ENCODE results near the gene CHMP6.

The CHMP6 gene

DNA sequence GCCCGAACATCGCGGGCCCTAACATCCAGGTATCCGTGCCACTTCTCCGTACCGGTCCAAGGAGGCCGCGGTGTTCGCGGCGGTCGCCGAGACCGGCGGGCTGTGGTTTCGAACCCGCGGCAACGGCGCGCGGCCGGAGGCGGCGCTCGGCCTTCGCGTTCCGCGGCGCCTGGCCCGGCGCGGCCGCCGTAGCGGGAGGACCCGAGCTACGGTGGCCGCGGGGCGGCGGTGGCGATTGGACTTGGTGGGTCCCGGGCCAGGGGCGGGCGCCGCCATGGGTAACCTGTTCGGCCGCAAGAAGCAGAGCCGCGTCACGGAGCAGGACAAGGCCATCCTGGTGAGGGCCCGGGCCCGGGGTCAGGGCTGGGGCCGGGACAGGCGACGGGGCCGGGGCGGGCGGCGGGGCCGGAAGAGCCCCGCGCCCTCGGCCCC, at the start of gene CHMP6:
TSS of gene CHMP6 (plus strand) at position 197 of the 432 bp plus-strand sequence. CDS start at position 275, 78 bp downstream.
- Mint-ChIP-seq H3K9me3 (no peaks in the 10 kb centered on the region), H3K36me3 (peaks cover 19% of the 10 kb centered on the region), H3K27me3 (peaks cover 43% of the 10 kb centered on the region), H3K4me1 (peaks cover 34% of the 10 kb centered on the region), H3K27ac (peak within 1 kb of the TSS; percentile 85), H3K4me3 (peak within 1 kb of the TSS; percentile 74)
- CTCF ChIA-PET = interaction anchor here (1.6 kb wide), 1 partner anchor 26 kb away, joined by 3 read pairs; no protein-coding TSS in a partner anchor
- DNase-seq = peak; percentile 79

GRCh38 chr17:80942423-80943345, 49.0 kb upstream of the CHMP6 start:
- Mint-ChIP-seq H3K4me1 (peaks cover 36% of the 10 kb centered on the region), H3K36me3 (peaks cover 43% of the 10 kb centered on the region), H3K4me3 (no peak overlapping the region), H3K9me3 (peaks cover 5% of the 10 kb centered on the region), H3K27me3 (peaks cover 2% of the 10 kb centered on the region), H3K27ac (no peak overlapping the region)
- CTCF ChIA-PET = no interaction called here
- DNase-seq = no peak

GRCh38 chr17:80943346-80944145, 48.1 kb upstream of the CHMP6 start:
- DNase-seq = no peak
- peaks cover 27% of the 10 kb centered on the region for H3K4me1 Mint-ChIP-seq
- H3K9me3 Mint-ChIP-seq = peaks cover 5% of the 10 kb centered on the region
- H3K27ac Mint-ChIP-seq = no peak overlapping the region
- H3K27me3 Mint-ChIP-seq = no peaks in the 10 kb centered on the region
- peaks cover 43% of the 10 kb centered on the region for H3K36me3 Mint-ChIP-seq
- CTCF ChIA-PET = no interaction called here
- H3K4me3 Mint-ChIP-seq = no peak overlapping the region

DNA sequence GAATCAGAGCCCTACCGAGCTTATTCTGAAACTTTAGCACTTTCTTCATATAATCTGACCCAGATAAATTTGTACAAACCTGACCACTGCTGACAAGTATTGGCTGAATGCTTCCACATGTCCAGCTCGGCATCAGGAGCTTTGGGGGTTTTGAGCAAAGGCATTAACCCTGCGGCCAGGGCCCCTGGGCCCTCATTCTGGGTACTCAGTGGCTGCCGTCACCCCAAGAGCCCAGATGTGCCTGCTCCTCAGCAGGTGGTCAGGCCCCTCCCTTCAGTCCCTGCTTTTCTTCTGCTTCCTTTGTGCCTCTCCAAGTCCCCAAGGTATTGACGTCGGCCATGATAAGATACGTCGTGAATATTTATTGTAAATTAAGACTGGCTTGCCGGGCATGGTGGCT, 47.3 kb upstream of the CHMP6 start:
- Mint-ChIP-seq H3K36me3 (peaks cover 40% of the 10 kb centered on the region), H3K9me3 (peaks cover 5% of the 10 kb centered on the region), H3K27ac (peak overlapping the region; percentile 19), H3K27me3 (no peaks in the 10 kb centered on the region), H3K4me3 (no peak overlapping the region), H3K4me1 (peaks cover 19% of the 10 kb centered on the region)
- CTCF ChIA-PET = no interaction called here
- DNase-seq = no peak

DNA sequence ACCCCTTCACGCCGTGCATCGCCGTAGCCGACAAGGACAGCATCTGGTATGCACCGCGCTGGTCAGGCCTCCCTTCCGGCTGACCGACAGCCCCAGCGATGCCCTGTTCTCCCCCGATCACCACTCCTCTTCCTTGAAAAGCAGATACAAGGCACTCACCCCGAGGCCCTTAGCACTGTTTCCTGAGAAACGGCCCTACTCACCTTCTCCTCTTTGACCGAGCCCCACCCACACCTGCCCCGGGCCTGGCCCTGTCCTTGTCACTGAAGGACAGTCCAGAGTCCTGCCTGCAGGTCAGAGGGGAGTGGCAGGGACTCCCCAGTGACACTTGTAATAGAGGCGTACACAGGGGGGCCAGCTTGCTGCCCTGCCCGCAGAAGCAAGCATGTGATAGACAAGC, 45.9 kb upstream of the CHMP6 start:
- peaks cover 43% of the 10 kb centered on the region for H3K36me3 Mint-ChIP-seq
- DNase-seq = no peak
- peaks cover 5% of the 10 kb centered on the region for H3K9me3 Mint-ChIP-seq
- H3K27ac Mint-ChIP-seq = peak overlapping the region; percentile 33
- no peaks in the 10 kb centered on the region for H3K27me3 Mint-ChIP-seq
- H3K4me1 Mint-ChIP-seq = peaks cover 13% of the 10 kb centered on the region
- no peak overlapping the region for H3K4me3 Mint-ChIP-seq
- CTCF ChIA-PET = no interaction called here

- no peak overlapping the region for H3K27ac Mint-ChIP-seq
- CTCF ChIA-PET = no interaction called here
- H3K4me1 Mint-ChIP-seq = peaks cover 14% of the 10 kb centered on the region
- no peak for DNase-seq
- no peak overlapping the region for H3K4me3 Mint-ChIP-seq
- peaks cover 40% of the 10 kb centered on the region for H3K36me3 Mint-ChIP-seq
- H3K27me3 Mint-ChIP-seq = no peaks in the 10 kb centered on the region
- H3K9me3 Mint-ChIP-seq = peaks cover 5% of the 10 kb centered on the region
Measured at GRCh38 chr17:80946449-80946848, 45.2 kb upstream of the CHMP6 start.

GRCh38 chr17:80947200-80947940, 44.3 kb upstream of the CHMP6 start:
- H3K27me3 Mint-ChIP-seq = no peaks in the 10 kb centered on the region
- H3K27ac Mint-ChIP-seq = no peak overlapping the region
- DNase-seq = no peak
- H3K36me3 Mint-ChIP-seq = peaks cover 36% of the 10 kb centered on the region
- H3K4me1 Mint-ChIP-seq = peaks cover 20% of the 10 kb centered on the region
- H3K4me3 Mint-ChIP-seq = no peak overlapping the region
- CTCF ChIA-PET = no interaction called here
- peaks cover 5% of the 10 kb centered on the region for H3K9me3 Mint-ChIP-seq

DNA sequence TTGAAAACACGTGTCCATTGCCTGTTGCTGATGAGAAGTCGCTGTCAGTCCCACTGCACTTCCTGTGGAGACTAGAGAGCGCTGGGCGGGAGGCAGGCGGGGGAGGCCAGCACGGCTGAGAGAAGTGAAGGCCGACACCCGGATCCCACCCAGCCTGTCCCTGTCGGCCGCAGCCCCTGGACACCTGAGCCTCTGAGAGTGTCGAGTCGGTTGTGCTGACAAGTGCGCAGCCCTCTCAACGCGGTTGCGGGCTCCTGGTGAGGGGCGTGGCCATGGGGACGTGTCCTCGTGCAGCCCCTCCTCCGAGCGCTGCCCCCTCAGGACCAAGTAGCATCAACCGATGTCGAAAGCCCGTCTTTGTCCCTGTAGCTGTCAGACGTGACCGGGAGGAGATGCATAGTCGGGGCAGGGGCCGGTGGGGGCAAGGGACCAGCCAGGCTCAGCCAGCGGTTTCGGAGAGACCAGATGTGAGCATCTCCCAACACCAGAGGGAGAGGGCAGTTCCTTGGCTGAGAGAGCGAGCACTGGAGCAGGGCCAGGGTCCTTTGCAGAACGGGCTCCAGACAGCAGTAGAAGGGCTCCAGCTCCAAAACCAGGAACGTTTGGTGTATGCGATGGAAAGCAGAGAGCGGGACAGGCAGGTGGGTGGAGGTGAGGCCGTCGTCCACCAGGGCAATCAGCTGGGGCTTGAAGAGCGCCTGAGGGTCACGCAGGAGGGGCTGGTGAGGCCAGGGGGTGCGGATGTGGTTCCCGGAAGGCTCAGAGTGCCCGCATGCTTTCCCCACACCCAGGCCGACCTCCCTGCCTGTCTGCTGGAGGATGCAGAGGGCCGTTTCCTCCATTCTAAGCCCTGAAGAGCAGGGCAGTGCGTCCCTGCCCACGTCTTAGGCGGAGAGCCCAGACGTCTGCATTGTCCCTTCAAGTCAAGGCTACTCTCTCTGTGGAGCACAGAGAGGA, 43.3 kb upstream of the CHMP6 start:
- DNase-seq = no peak
- Mint-ChIP-seq H3K4me3 (no peak overlapping the region), H3K27me3 (no peaks in the 10 kb centered on the region), H3K9me3 (peaks cover 5% of the 10 kb centered on the region), H3K36me3 (peaks cover 37% of the 10 kb centered on the region), H3K4me1 (peaks cover 23% of the 10 kb centered on the region), H3K27ac (no peak overlapping the region)
- CTCF ChIA-PET = interaction anchor here (0.5 kb wide), 1 partner anchor 153 kb away, joined by 3 read pairs; no protein-coding TSS in a partner anchor

DNA sequence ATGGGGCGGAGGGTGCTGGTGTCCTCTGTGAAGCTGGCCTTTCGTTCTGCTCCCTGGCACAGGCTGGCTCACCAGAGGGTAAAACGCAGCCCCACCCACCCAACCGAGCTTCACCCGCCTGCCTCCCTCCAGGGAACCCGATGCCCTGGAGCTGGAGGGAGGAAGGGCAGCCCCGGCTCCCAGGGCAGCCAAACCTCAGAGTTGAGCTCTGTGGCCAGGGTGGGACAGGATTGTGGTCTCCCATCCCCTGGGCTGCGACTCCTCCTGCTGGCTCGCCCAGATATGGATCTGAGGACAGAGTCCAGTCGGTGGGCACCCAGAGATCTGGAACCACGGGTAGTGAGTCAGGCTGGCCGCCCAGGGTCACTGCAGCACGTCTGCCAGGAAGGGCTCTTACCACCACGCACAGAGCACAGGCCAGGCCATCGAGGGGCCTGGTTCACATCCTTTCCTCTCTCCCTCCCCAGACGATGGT, 42.6 kb upstream of the CHMP6 start:
- no peak for DNase-seq
- H3K9me3 Mint-ChIP-seq = peaks cover 5% of the 10 kb centered on the region
- no peak overlapping the region for H3K4me3 Mint-ChIP-seq
- no peaks in the 10 kb centered on the region for H3K27me3 Mint-ChIP-seq
- CTCF ChIA-PET = interaction anchor here (0.5 kb wide), 1 partner anchor 154 kb away, joined by 3 read pairs; no protein-coding TSS in a partner anchor
- peaks cover 39% of the 10 kb centered on the region for H3K36me3 Mint-ChIP-seq
- peaks cover 23% of the 10 kb centered on the region for H3K4me1 Mint-ChIP-seq
- H3K27ac Mint-ChIP-seq = peak overlapping the region; percentile 62

GRCh38 chr17:80949451-80950421, 41.9 kb upstream of the CHMP6 start:
- H3K9me3 Mint-ChIP-seq = peaks cover 5% of the 10 kb centered on the region
- no peak for DNase-seq
- H3K4me3 Mint-ChIP-seq = no peak overlapping the region
- CTCF ChIA-PET = interaction anchor here (0.7 kb wide), 1 partner anchor 39 kb away, joined by 3 read pairs; no protein-coding TSS in a partner anchor
- H3K27me3 Mint-ChIP-seq = no peaks in the 10 kb centered on the region
- H3K4me1 Mint-ChIP-seq = peaks cover 23% of the 10 kb centered on the region
- peaks cover 34% of the 10 kb centered on the region for H3K36me3 Mint-ChIP-seq
- peak overlapping the region; percentile 50 for H3K27ac Mint-ChIP-seq

DNA sequence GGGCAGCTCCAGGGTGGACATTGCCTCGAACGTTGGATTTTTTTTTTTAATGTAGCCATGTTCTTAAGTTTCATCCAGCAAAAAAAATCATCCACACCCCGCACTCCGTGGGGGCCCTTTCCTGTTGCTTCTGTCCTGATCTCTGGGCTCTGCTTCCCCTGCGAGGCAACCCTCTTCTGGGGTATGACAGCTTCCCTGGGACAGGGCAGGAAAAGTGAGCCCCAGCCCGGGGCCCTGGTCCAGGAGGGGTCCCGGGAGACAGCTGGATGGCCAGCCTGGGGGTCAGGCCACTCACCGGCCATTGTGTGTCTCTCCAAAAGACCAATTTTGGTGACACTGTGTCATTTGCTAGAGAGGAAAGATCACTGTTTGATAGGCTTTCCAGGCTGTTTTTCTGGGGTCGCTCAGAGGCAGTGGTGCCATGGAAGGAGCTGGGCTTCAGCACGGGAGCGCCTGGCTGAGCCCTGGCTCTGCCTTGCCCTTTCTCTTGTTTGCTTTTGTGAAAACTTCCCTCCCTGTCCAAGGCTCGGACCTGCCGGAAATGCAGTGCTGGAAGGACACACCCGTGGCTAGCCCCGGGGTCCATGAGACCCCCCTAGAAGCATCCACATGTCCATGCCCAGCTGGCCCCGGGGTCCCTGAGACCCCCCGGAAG, 41.0 kb upstream of the CHMP6 start:
- CTCF ChIA-PET = interaction anchor here (0.7 kb wide), 1 partner anchor 39 kb away, joined by 3 read pairs; no protein-coding TSS in a partner anchor
- Mint-ChIP-seq H3K4me3 (no peak overlapping the region), H3K4me1 (peaks cover 23% of the 10 kb centered on the region), H3K36me3 (peaks cover 32% of the 10 kb centered on the region), H3K9me3 (peaks cover 5% of the 10 kb centered on the region), H3K27ac (peak overlapping the region; percentile 55), H3K27me3 (no peaks in the 10 kb centered on the region)
- DNase-seq = no peak

Data from activated naive CD4-positive, alpha-beta T cell treated with anti-CD3 and anti-CD28 coated beads, Interleukin-2, amount 10 ng/mL, durations not matched to agents 7 days and 5 days (primary cell).